Aorta (tissue), 5 donors: ENCODE results near the gene C10orf143. TPM values are rescaled to one million over a fixed set of nuclear protein-coding genes. Genes with fewer than 3 reads are reported as not detected.
"Not testable (repeated sequence)": the region's sequence is repeated elsewhere in the genome, so short reads cannot be mapped to it uniquely, and the experiment has no call there.

ENCODE experiments used
- ATAC-seq: fragments of 200-7000 bp; cut with Tn5 transposase; one replicate; pipeline ENCODE4 v1.9.1; 2022; ENCODE audit warnings: moderate library complexity; ENCODE audit not compliant: low FRiP score
- DNase-seq, 2 donors: peaks; one replicate each; pipeline ENCODE4 v3.0.0-alpha.2; 2020
- H3K27ac ChIP-seq, 2 donors: one replicate each; pipeline ENCODE4 v1.5.1; 2013; ENCODE audit warnings: low read length in 2 of 2, mild to moderate bottlenecking in 2 of 2, moderate library complexity in 2 of 2, control low read depth in 1 of 2, inconsistent platforms in 1 of 2, low read depth in 1 of 2
- H3K27me3 ChIP-seq, 2 donors: one replicate each; pipeline ENCODE4 v1.6.1; 2013; ENCODE audit warnings: control low read depth in 1 of 2, low read length in 1 of 2, mild to moderate bottlenecking in 1 of 2, moderate library complexity in 1 of 2; ENCODE audit not compliant: insufficient read depth in 2 of 2, control insufficient read depth in 1 of 2
- H3K36me3 ChIP-seq, 2 donors: one replicate each; pipeline ENCODE4 v1.6.1; 2013; ENCODE audit warnings: control low read depth in 1 of 2, low read length in 1 of 2, mild to moderate bottlenecking in 1 of 2; ENCODE audit not compliant: insufficient read depth in 2 of 2, control insufficient read depth in 1 of 2
- H3K4me1 ChIP-seq, 2 donors: one replicate each; pipeline ENCODE4 v1.6.1; 2013; ENCODE audit warnings: low read length in 2 of 2, control low read depth in 1 of 2, mild to moderate bottlenecking in 1 of 2, moderate library complexity in 1 of 2; ENCODE audit not compliant: insufficient read depth in 2 of 2, control insufficient read depth in 1 of 2
- H3K4me3 ChIP-seq, 2 donors: one replicate each; pipeline ENCODE4 v1.5.1; 2013; ENCODE audit warnings: low read length in 2 of 2, control low read depth in 1 of 2, mild to moderate bottlenecking in 1 of 2
- H3K9me3 ChIP-seq: one replicate; pipeline ENCODE4 v1.6.1; 2013; ENCODE audit warnings: mild to moderate bottlenecking, low read length; ENCODE audit not compliant: control insufficient read depth
- WGBS, 2 donors: extraction: QIAGEN DNeasy Blood & Tissue Kit; methylation state at CpG; one replicate each; pipeline ENCODE4 v1.1.7; 2013; 5-methylcytosine and 5-hydroxymethylcytosine counted together
- intact Hi-C, 2 donors: fragments of 100-400 bp; cut with DNase I; formaldehyde crosslinking; loops; one replicate each; pipeline versions ENCODE4 v1.14.2 to v1.15.0; 2022
- polyA plus RNA-seq, 2 donors: library from polyadenylated mRNA; stranded (reverse); fragments of 200-250 nt; gene quantifications; one replicate each; pipeline ENCODE4 v1.2.3, GENCODE V29; 2013
- total RNA-seq, 2 donors: library from RNA; stranded (reverse); fragmentation: NEBNext Ultra II Directional; extraction: Animal tissue kit (Norgen Biotek cat#: 25700); gene quantifications; one replicate each; pipeline ENCODE4 v1.2.1, GENCODE V29; 2021
- donor health status: healthy with polysubstance abuse.
- donor health status: Bipolar disorder and iron deficiency.
- donor health status: DM: no; HTN: no; CAD: no.
- donor health status: DM: no; HTN: no; CAD: no.
- donor health status: DM: yes; HTN: yes; CAD: no.

The C10orf143 gene
- total and polyA plus RNA-seq, 4 donors: 1.9 to 7.5 (median 5.0) TPM

DNA sequence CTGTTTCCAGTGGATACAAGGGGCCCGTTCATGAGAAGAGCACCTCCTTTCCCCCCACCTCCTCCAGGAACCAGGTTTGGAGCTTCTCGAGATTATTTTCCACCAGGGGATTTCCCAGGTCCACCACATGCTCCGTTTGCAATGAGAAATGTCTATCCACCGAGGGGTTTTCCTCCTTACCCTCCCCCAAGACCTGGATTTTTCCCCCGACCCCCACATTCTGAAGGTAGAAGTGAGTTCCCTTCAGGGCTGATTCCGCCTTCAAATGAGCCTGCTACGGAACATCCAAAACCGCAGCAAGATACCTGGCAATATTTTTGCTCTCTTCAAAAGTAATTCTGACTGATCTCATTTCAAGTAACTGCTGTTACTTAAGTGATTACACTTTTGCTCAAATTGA lies 2.5 kb downstream of the C10orf143 start:
- H3K4me3 ChIP-seq, ATAC-seq, H3K36me3 ChIP-seq, DNase-seq, H3K27me3 ChIP-seq, H3K4me1 ChIP-seq, H3K27ac ChIP-seq, H3K9me3 ChIP-seq: not testable (repeated sequence)
- intact Hi-C loops: loop anchor here in 1 of 2 donors (10.0 kb wide), 1 partner anchor 633 kb away; no protein-coding TSS in a partner anchor
- 88 to 90% methylated on average over 8 of the region's 8 CpGs for WGBS, 2 donors

GRCh38 chr10:130105724-130106123 lies 4.9 kb downstream of the C10orf143 start:
- H3K4me3 ChIP-seq: no peak overlapping the region
- intact Hi-C loops: loop anchor here in 1 of 2 donors (10.0 kb wide), 1 partner anchor 631 kb away; no protein-coding TSS in a partner anchor

GRCh38 chr10:130099344-130099743 lies 11.3 kb downstream of the C10orf143 start:
- DNase-seq: no peak
- H3K4me1 ChIP-seq: no peaks in the 10 kb centered on the region
- intact Hi-C loops: no loop called here
- no peak for ATAC-seq
- WGBS, 2 donors: 96 to 97% methylated on average over 6 of the region's 6 CpGs
- no peak overlapping the region for H3K4me3 ChIP-seq
- H3K36me3 ChIP-seq: no peaks in the 10 kb centered on the region
- H3K27me3 ChIP-seq: no peaks in the 10 kb centered on the region
- H3K9me3 ChIP-seq: no peaks in the 10 kb centered on the region
- H3K27ac ChIP-seq: no peak overlapping the region

More at GRCh38 chr10:130105724-130106123, 4.9 kb downstream of the C10orf143 start:
- ATAC-seq (no peak), DNase-seq (no peak)
- Histone ChIP-seq H3K27ac (no peak overlapping the region), H3K9me3 (no peaks in the 10 kb centered on the region), H3K4me1 (peaks cover 0 to 2% of the 10 kb centered on the region in 2 donors), H3K36me3 (no peaks in the 10 kb centered on the region), H3K27me3 (no peaks in the 10 kb centered on the region)
- WGBS, 2 donors: 70 to 77% methylated on average over 24 of the region's 24 CpGs

GRCh38 chr10:130090565-130090964 lies 20.1 kb downstream of the C10orf143 start:
- H3K36me3 ChIP-seq, H3K27ac ChIP-seq, DNase-seq, H3K27me3 ChIP-seq, H3K9me3 ChIP-seq, intact Hi-C loops, ATAC-seq, H3K4me3 ChIP-seq, H3K4me1 ChIP-seq: not testable (repeated sequence)
- 89 to 93% methylated on average over 5 of the region's 5 CpGs for WGBS, 2 donors

DNA sequence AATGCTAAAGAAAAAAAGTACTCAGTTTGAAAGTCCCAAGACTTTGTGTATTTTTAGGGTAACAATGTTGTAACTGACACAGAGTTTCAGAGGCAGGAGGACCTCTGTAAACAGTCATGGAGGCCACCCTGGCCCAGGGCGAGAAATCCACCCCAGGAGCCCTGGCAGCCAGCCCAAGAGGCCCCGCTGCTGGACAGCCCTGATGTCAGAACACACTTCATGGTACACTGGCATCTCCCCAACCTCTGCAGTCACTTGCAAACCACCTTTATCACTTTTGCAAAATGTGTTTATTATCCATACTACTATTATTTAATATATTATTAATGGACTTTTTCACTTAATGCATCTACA lies 30.2 kb downstream of the C10orf143 start:
- DNase-seq (no peak), ATAC-seq (no peak)
- no peak overlapping the region for H3K4me3 ChIP-seq
- WGBS, 2 donors: 69 to 84% methylated on average over 2 of the region's 2 CpGs
- H3K27ac ChIP-seq: no peak overlapping the region
- intact Hi-C loops: no loop called here
- H3K9me3 ChIP-seq: no peaks in the 10 kb centered on the region
- H3K36me3 ChIP-seq: no peaks in the 10 kb centered on the region
- no peaks in the 10 kb centered on the region for H3K4me1 ChIP-seq
- no peaks in the 10 kb centered on the region for H3K27me3 ChIP-seq

DNA sequence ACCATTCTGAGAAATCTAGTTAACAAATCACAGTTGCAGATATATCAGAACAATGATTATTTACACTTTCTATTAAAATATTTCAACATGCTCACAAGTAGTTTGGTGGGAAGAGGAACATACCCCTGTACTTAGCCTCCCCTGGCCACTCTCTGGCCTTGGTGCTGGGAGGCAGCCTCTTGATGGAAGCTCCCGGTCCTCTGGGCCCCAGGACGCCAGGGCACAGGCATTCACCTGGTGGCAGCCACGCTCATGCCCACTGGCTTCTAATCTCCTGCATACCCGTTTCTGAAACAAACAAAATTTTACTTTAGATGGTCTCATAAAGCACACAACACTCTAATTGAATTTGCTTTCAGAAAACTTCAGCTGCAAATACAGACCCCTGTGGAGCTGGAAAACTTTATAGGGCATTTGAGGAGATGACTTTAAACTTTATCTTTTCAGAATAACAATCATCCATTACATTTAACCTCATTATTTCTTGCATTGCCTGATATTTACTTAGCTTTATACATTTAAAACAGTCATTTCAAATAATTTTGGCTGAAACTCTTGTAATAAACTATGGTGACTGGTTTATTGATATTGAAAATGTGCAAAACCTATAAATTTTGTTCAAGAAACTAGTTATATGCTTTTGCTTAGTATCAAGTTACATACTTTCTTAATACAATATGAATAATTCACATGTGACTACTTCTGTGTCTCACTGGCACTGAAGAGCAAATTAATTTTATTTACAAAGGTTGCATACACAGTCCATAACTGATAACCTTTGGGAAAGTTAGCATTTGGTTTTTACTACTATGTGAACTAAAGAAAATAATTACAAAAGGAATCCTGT lies 30.8 kb downstream of the C10orf143 start:
- Histone ChIP-seq H3K9me3 (no peaks in the 10 kb centered on the region), H3K27me3 (no peaks in the 10 kb centered on the region), H3K27ac (no peak overlapping the region), H3K4me1 (no peaks in the 10 kb centered on the region), H3K36me3 (no peaks in the 10 kb centered on the region), H3K4me3 (no peak overlapping the region)
- ATAC-seq (no peak), DNase-seq (no peak)
- 71 to 84% methylated on average over 4 of the region's 4 CpGs for WGBS, 2 donors
- intact Hi-C loops: no loop called here

- no peak for DNase-seq
- Histone ChIP-seq H3K36me3 (peaks cover 0 to 1% of the 10 kb centered on the region in 2 donors), H3K9me3 (no peaks in the 10 kb centered on the region), H3K27me3 (no peaks in the 10 kb centered on the region), H3K4me3 (no peak overlapping the region), H3K27ac (no peak overlapping the region), H3K4me1 (no peaks in the 10 kb centered on the region)
- WGBS, 2 donors: 61 to 62% methylated on average over 3 of the region's 3 CpGs
- intact Hi-C loops: no loop called here
- no peak for ATAC-seq
Observed at GRCh38 chr10:130078120-130078519, 32.5 kb downstream of the C10orf143 start.

GRCh38 chr10:130076681-130077080 lies 33.9 kb downstream of the C10orf143 start:
- Histone ChIP-seq H3K4me3 (no peak overlapping the region), H3K27me3 (no peaks in the 10 kb centered on the region), H3K27ac (no peak overlapping the region), H3K9me3 (no peaks in the 10 kb centered on the region), H3K4me1 (no peaks in the 10 kb centered on the region), H3K36me3 (peaks cover 0 to 1% of the 10 kb centered on the region in 2 donors)
- intact Hi-C loops: no loop called here
- 96 to 97% methylated on average over 14 of the region's 14 CpGs for WGBS, 2 donors
- DNase-seq (peak in 1 of 2 donors; percentile 41), ATAC-seq (no peak)

GRCh38 chr10:130074639-130075038 lies 36.0 kb downstream of the C10orf143 start:
- ATAC-seq: no peak
- no peak for DNase-seq
- intact Hi-C loops: no loop called here
- no peak overlapping the region for H3K4me3 ChIP-seq
- 63 to 69% methylated on average over 1 of the region's 1 CpG for WGBS, 2 donors
- H3K27ac ChIP-seq: no peak overlapping the region
- H3K9me3 ChIP-seq: no peaks in the 10 kb centered on the region
- no peaks in the 10 kb centered on the region for H3K27me3 ChIP-seq
- peaks cover 0 to 1% of the 10 kb centered on the region in 2 donors for H3K36me3 ChIP-seq
- H3K4me1 ChIP-seq: no peaks in the 10 kb centered on the region
